BLaER1 treated with 17β-estradiol and CSF1 and Interleukin-3, amounts not matched to agents 10 nM and 100 nM (cell line): ENCODE measurements around the gene THUMPD2.
A peak's percentile ranks its signal among the peaks of the same experiment; 100 is the strongest.

Experiments
- H3K27ac ChIP-seq, 11 experiments: shearing (Covaris generic); formaldehyde crosslinking; 2 replicates each; pipeline ENCODE4 v1.8.1; 2022
- H3K27me3 ChIP-seq, 11 experiments: shearing (Covaris generic); formaldehyde crosslinking; 2 replicates each; pipeline ENCODE4 v1.8.1; 2022
- H3K36me3 ChIP-seq, 11 experiments: shearing (Covaris generic); formaldehyde crosslinking; 2 replicates each; pipeline ENCODE4 v1.8.1; 2022
- H3K4me1 ChIP-seq, 10 experiments: shearing (Covaris generic); formaldehyde crosslinking; 2 replicates each; pipeline ENCODE4 v1.8.1; 2022
- H3K4me2 ChIP-seq, 11 experiments: shearing (Covaris generic); formaldehyde crosslinking; 2 replicates each; pipeline ENCODE4 v1.8.1; 2022
- H3K4me3 ChIP-seq, 10 experiments: shearing (Covaris generic); formaldehyde crosslinking; 2 replicates each; pipeline ENCODE4 v1.8.1; 2022
- H3K9ac ChIP-seq, 11 experiments: shearing (Covaris generic); formaldehyde crosslinking; 2 replicates each; pipeline ENCODE4 v1.8.1; 2022
- H3K9me3 ChIP-seq, 11 experiments: shearing (Covaris generic); formaldehyde crosslinking; replicated peaks in 1 of 11; 2 replicates each; pipeline ENCODE4 v1.8.1; 2022
- H4K20me1 ChIP-seq, 11 experiments: shearing (Covaris generic); formaldehyde crosslinking; 2 replicates each; pipeline ENCODE4 v1.8.1; 2022
- Cebpa-rat ChIP-seq, 11 experiments: shearing (Covaris generic); IDR thresholded peaks; 2 replicates each; pipeline ENCODE4 v1.8.1; 2022

The THUMPD2 gene

GRCh38 chr2:39772812-39773152 lies 6.3 kb downstream of the THUMPD2 start:
- Histone ChIP-seq H3K4me3 (no peak overlapping the region), H3K4me2 (peak overlapping the region in 8 of 11 experiments; percentile 2 to 64 (median 42); a peak in 14 of 22 replicates), H3K36me3 (peaks cover 35 to 95% (median 79%) of the 10 kb centered on the region in 11 experiments), H3K27ac (no peak overlapping the region), H3K27me3 (no peaks in the 10 kb centered on the region), H4K20me1 (peaks cover 0 to 58% (median 36%) of the 10 kb centered on the region in 11 experiments; a peak in 16 of 22 replicates), H3K9me3 (peaks cover 0 to 12% (median 6%) of the 10 kb centered on the region in 11 experiments; a peak in 10 of 22 replicates), H3K9ac (no peak overlapping the region), H3K4me1 (peaks cover 11 to 41% (median 25%) of the 10 kb centered on the region in 10 experiments)
- no peak for TF ChIP-seq Cebpa-rat (IDR thresholded peaks at IDR 0.05)

GRCh38 chr2:39772086-39772811 lies 6.8 kb downstream of the THUMPD2 start:
- H3K27me3 ChIP-seq: no peaks in the 10 kb centered on the region
- no peak for TF ChIP-seq Cebpa-rat (IDR thresholded peaks at IDR 0.05)
- peak overlapping the region in 8 of 11 experiments; percentile 2 to 64 (median 42); a peak in 14 of 22 replicates for H3K4me2 ChIP-seq
- H3K9me3 ChIP-seq: peaks cover 0 to 12% (median 6%) of the 10 kb centered on the region in 11 experiments; a peak in 10 of 22 replicates
- no peak overlapping the region for H3K27ac ChIP-seq
- peaks cover 0 to 58% (median 36%) of the 10 kb centered on the region in 11 experiments; a peak in 16 of 22 replicates for H4K20me1 ChIP-seq
- no peak overlapping the region for H3K4me3 ChIP-seq
- H3K9ac ChIP-seq: no peak overlapping the region
- peaks cover 35 to 94% (median 79%) of the 10 kb centered on the region in 11 experiments for H3K36me3 ChIP-seq
- H3K4me1 ChIP-seq: peaks cover 11 to 35% (median 20%) of the 10 kb centered on the region in 10 experiments

GRCh38 chr2:39762448-39762847 lies 16.6 kb downstream of the THUMPD2 start:
- Histone ChIP-seq H3K4me3 (no peak overlapping the region), H3K4me2 (no peak overlapping the region), H3K4me1 (peaks cover 0 to 13% (median 0%) of the 10 kb centered on the region in 10 experiments; a peak in 2 of 20 replicates), H3K27me3 (no peaks in the 10 kb centered on the region), H4K20me1 (peaks cover 0 to 5% (median 0%) of the 10 kb centered on the region in 11 experiments; a peak in 1 of 22 replicates), H3K9me3 (no peaks in the 10 kb centered on the region), H3K9ac (no peak overlapping the region), H3K36me3 (peaks cover 85 to 100% (median 97%) of the 10 kb centered on the region in 11 experiments), H3K27ac (no peak overlapping the region; a peak in 1 of 22 replicates)
- no peak for TF ChIP-seq Cebpa-rat (IDR thresholded peaks at IDR 0.05)

GRCh38 chr2:39757156-39757555 lies 21.9 kb downstream of the THUMPD2 start:
- no peak overlapping the region for H3K27ac ChIP-seq
- peaks cover 0 to 13% (median 0%) of the 10 kb centered on the region in 10 experiments; a peak in 2 of 20 replicates for H3K4me1 ChIP-seq
- TF ChIP-seq Cebpa-rat (IDR thresholded peaks at IDR 0.05): no peak
- peaks cover 95 to 100% (median 97%) of the 10 kb centered on the region in 11 experiments for H3K36me3 ChIP-seq
- no peak overlapping the region for H3K4me3 ChIP-seq
- no peaks in the 10 kb centered on the region for H3K27me3 ChIP-seq
- peaks cover 0 to 8% (median 0%) of the 10 kb centered on the region in 11 experiments; a peak in 1 of 22 replicates for H4K20me1 ChIP-seq
- no peaks in the 10 kb centered on the region for H3K9me3 ChIP-seq
- no peak overlapping the region for H3K4me2 ChIP-seq
- no peak overlapping the region for H3K9ac ChIP-seq

- peaks cover 93 to 100% (median 97%) of the 10 kb centered on the region in 11 experiments for H3K36me3 ChIP-seq
- H3K9me3 ChIP-seq: no peaks in the 10 kb centered on the region
- no peak overlapping the region for H3K4me3 ChIP-seq
- peaks cover 0 to 8% (median 0%) of the 10 kb centered on the region in 11 experiments; a peak in 1 of 22 replicates for H4K20me1 ChIP-seq
- H3K27ac ChIP-seq: no peak overlapping the region
- peaks cover 0 to 8% (median 0%) of the 10 kb centered on the region in 10 experiments; a peak in 2 of 20 replicates for H3K4me1 ChIP-seq
- no peaks in the 10 kb centered on the region for H3K27me3 ChIP-seq
- H3K9ac ChIP-seq: no peak overlapping the region
- H3K4me2 ChIP-seq: no peak overlapping the region
- TF ChIP-seq Cebpa-rat (IDR thresholded peaks at IDR 0.05): no peak
These were observed 23.6 kb downstream of the THUMPD2 start for GRCh38 chr2:39755466-39755865.

- H3K9me3 ChIP-seq: no peaks in the 10 kb centered on the region
- no peak overlapping the region for H3K27ac ChIP-seq
- H3K4me3 ChIP-seq: no peak overlapping the region
- peaks cover 65 to 100% (median 89%) of the 10 kb centered on the region in 11 experiments for H3K36me3 ChIP-seq
- peaks cover 0 to 21% (median 0%) of the 10 kb centered on the region in 10 experiments; a peak in 6 of 20 replicates for H3K4me1 ChIP-seq
- no peak overlapping the region for H3K9ac ChIP-seq
- H3K27me3 ChIP-seq: no peaks in the 10 kb centered on the region
- 0 out of 22 replicates have a peak, but pooled peaks cover 0 to 13% (median 0%) of the 10 kb centered on the region in 11 experiments for H4K20me1 ChIP-seq
- no peak overlapping the region for H3K4me2 ChIP-seq
- no peak for TF ChIP-seq Cebpa-rat (IDR thresholded peaks at IDR 0.05)
These were observed 35.7 kb downstream of the THUMPD2 start for GRCh38 chr2:39743269-39743776.

- Histone ChIP-seq H3K4me1 (peaks cover 0 to 32% (median 5%) of the 10 kb centered on the region in 10 experiments; a peak in 8 of 20 replicates), H3K9ac (no peak overlapping the region), H3K27me3 (no peaks in the 10 kb centered on the region), H3K9me3 (peaks cover 0 to 11% (median 0%) of the 10 kb centered on the region in 11 experiments; a peak in 2 of 22 replicates), H4K20me1 (peaks cover 0 to 23% (median 4%) of the 10 kb centered on the region in 11 experiments; a peak in 1 of 22 replicates), H3K36me3 (peaks cover 72 to 100% (median 93%) of the 10 kb centered on the region in 11 experiments), H3K4me2 (no peak overlapping the region), H3K27ac (no peak overlapping the region), H3K4me3 (no peak overlapping the region)
- TF ChIP-seq Cebpa-rat (IDR thresholded peaks at IDR 0.05): no peak
These were observed 37.2 kb downstream of the THUMPD2 start for GRCh38 chr2:39741871-39742270.

GRCh38 chr2:39739386-39739785 lies 39.7 kb downstream of the THUMPD2 start:
- Histone ChIP-seq H3K4me3 (no peak overlapping the region), H3K9me3 (peaks cover 0 to 17% (median 0%) of the 10 kb centered on the region in 11 experiments; a peak in 3 of 22 replicates), H4K20me1 (peaks cover 0 to 23% (median 4%) of the 10 kb centered on the region in 11 experiments; a peak in 3 of 22 replicates), H3K36me3 (peaks cover 88 to 100% (median 98%) of the 10 kb centered on the region in 11 experiments), H3K9ac (no peak overlapping the region), H3K27ac (no peak overlapping the region), H3K4me1 (peaks cover 5 to 36% (median 13%) of the 10 kb centered on the region in 10 experiments; a peak in 18 of 20 replicates), H3K4me2 (peak overlapping the region in 2 of 11 experiments; percentile 17 to 18; a peak in 4 of 22 replicates), H3K27me3 (no peaks in the 10 kb centered on the region)
- TF ChIP-seq Cebpa-rat (IDR thresholded peaks at IDR 0.05): no peak

- no peak overlapping the region for H3K9ac ChIP-seq
- no peak overlapping the region for H3K27ac ChIP-seq
- no peak overlapping the region for H3K4me2 ChIP-seq
- H3K4me3 ChIP-seq: no peak overlapping the region
- no peaks in the 10 kb centered on the region for H3K27me3 ChIP-seq
- no peak for TF ChIP-seq Cebpa-rat (IDR thresholded peaks at IDR 0.05)
- H3K36me3 ChIP-seq: peaks cover 88 to 100% (median 97%) of the 10 kb centered on the region in 11 experiments
- peaks cover 0 to 26% (median 4%) of the 10 kb centered on the region in 11 experiments; a peak in 5 of 22 replicates for H4K20me1 ChIP-seq
- H3K9me3 ChIP-seq: peaks cover 0 to 17% (median 0%) of the 10 kb centered on the region in 11 experiments; a peak in 3 of 22 replicates
- H3K4me1 ChIP-seq: peaks cover 9 to 36% (median 18%) of the 10 kb centered on the region in 10 experiments
These were observed 40.1 kb downstream of the THUMPD2 start for GRCh38 chr2:39738936-39739335.
